Hepatocyte (in vitro differentiated cells): ENCODE results near the gene HRH3.

Experiments
- CTCF ChIP-seq: fragments of 200-600 bp; sonication (generic); IDR thresholded peaks from 2 replicates; pipeline ENCODE4 v1.5.1; 2016; ENCODE audit warnings: antibody characterized with exemption, mild to moderate bottlenecking; ENCODE audit not compliant: poor library complexity
- EZH2phosphoT487 ChIP-seq: fragments of 200-600 bp; sonication (generic); IDR thresholded peaks from one replicate; pipeline ENCODE4 v1.6.1; 2018; ENCODE audit warnings: antibody characterized with exemption, mild to moderate bottlenecking, low read depth, moderate library complexity; ENCODE audit not compliant: unreplicated experiment, severe bottlenecking

- TF ChIP-seq CTCF: no peak
- no peak for TF ChIP-seq EZH2phosphoT487
These were observed 26.7 kb downstream of the HRH3 start for GRCh38 chr20:62193079-62194025.
